Osteocyte (in vitro differentiated cells): ENCODE measurements around the gene ANP32E. TPM values are rescaled to one million over a fixed set of nuclear protein-coding genes. Genes with fewer than 3 reads are reported as not detected.

Experiments used
- DNase-seq: peaks from one replicate; pipeline ENCODE4 v3.0.0; 2021; ENCODE audit warnings: mixed read lengths; ENCODE audit not compliant: unreplicated experiment; ENCODE audit errors: extremely low spot score
- H3K27ac Mint-ChIP-seq: one replicate; pipeline ENCODE4 v1.8.0; 2021; ENCODE audit warnings: mild to moderate bottlenecking, mixed read lengths; ENCODE audit not compliant: unreplicated experiment
- H3K27me3 Mint-ChIP-seq: one replicate; pipeline ENCODE4 v1.8.0; 2021; ENCODE audit warnings: mixed read lengths; ENCODE audit not compliant: unreplicated experiment
- H3K36me3 Mint-ChIP-seq: one replicate; pipeline ENCODE4 v1.8.0; 2021; ENCODE audit warnings: mixed read lengths; ENCODE audit not compliant: unreplicated experiment
- H3K4me1 Mint-ChIP-seq: one replicate; pipeline ENCODE4 v1.8.0; 2021; ENCODE audit warnings: mixed read lengths; ENCODE audit not compliant: unreplicated experiment
- H3K4me3 Mint-ChIP-seq: one replicate; pipeline ENCODE4 v1.8.0; 2021; ENCODE audit warnings: mild to moderate bottlenecking, moderate library complexity, mixed read lengths; ENCODE audit not compliant: unreplicated experiment
- H3K9me3 Mint-ChIP-seq: one replicate; pipeline ENCODE4 v1.8.0; 2021; ENCODE audit warnings: mixed read lengths; ENCODE audit not compliant: unreplicated experiment
- total RNA-seq: library from RNA; stranded (reverse); gene quantifications from 2 replicates; pipeline ENCODE4 v1.2.1, GENCODE V29; 2021
- TF ChIP-seq, protein P1 (sequence below): fragments of 200-600 bp; sonication (generic); IDR thresholded peaks from 2 replicates; pipeline ENCODE4 v1.5.0; 2021; ENCODE audit warnings: antibody characterized with exemption, mild to moderate bottlenecking, moderate library complexity

ANP32E gene
- total RNA-seq, 1 donor from 2014 or later, result 29.5 TPM

DNA sequence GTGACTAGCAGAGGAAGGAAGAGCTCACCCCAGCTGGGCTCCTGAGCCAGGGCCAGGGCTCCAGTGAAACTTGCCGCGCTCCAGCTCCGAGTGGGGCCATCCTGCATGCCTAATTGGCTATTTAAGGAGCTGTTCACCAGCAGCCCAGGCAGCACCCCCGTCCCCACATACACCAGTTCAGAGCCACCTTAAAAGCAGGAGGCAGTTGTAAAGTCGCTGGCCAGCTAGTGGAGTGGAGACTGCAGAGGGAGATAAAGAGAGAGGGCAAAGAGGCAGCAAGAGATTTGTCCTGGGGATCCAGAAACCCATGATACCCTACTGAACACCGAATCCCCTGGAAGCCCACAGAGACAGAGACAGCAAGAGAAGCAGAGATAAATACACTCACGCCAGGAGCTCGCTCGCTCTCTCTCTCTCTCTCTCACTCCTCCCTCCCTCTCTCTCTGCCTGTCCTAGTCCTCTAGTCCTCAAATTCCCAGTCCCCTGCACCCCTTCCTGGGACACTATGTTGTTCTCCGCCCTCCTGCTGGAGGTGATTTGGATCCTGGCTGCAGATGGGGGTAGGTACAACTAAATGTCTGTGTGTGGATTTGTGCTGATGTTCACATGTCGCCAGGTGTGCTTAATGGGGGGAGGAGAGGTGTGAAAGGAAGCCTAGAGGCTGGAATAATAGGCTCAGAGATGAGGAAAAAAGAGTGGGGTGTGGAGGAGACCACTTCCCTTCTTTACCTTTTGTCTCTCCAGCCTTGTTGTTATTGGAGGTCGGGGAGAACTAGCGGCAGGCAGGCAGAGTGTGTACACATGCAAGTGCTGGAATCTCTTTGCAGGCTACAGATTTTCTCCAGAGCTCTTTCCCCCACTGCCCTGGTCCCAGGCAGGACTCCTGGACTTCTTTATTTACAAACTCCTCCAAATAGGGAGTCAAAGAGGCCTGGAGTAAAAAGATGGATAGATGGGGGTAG is 22.0 kb upstream of the ANP32E start, which contains the start of gene CA14:
Gene CA14, plus strand, starts transcription at position 151 of the 962 bp plus-strand sequence. Its CDS starts 355 bp downstream, at position 506.
- H3K9me3 Mint-ChIP-seq, result no peaks in the 10 kb centered on the region
- H3K4me3 Mint-ChIP-seq, result peak within 1 kb of the TSS; percentile 51
- TF ChIP-seq, protein P1, sequence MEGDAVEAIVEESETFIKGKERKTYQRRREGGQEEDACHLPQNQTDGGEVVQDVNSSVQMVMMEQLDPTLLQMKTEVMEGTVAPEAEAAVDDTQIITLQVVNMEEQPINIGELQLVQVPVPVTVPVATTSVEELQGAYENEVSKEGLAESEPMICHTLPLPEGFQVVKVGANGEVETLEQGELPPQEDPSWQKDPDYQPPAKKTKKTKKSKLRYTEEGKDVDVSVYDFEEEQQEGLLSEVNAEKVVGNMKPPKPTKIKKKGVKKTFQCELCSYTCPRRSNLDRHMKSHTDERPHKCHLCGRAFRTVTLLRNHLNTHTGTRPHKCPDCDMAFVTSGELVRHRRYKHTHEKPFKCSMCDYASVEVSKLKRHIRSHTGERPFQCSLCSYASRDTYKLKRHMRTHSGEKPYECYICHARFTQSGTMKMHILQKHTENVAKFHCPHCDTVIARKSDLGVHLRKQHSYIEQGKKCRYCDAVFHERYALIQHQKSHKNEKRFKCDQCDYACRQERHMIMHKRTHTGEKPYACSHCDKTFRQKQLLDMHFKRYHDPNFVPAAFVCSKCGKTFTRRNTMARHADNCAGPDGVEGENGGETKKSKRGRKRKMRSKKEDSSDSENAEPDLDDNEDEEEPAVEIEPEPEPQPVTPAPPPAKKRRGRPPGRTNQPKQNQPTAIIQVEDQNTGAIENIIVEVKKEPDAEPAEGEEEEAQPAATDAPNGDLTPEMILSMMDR, result no peak
- peak within 1 kb of the TSS; percentile 92 for H3K27ac Mint-ChIP-seq
- peaks cover 16% of the 10 kb centered on the region for H3K27me3 Mint-ChIP-seq
- no peaks in the 10 kb centered on the region for H3K36me3 Mint-ChIP-seq
- DNase-seq, result no peak
- H3K4me1 Mint-ChIP-seq, result peaks cover 38% of the 10 kb centered on the region

DNA sequence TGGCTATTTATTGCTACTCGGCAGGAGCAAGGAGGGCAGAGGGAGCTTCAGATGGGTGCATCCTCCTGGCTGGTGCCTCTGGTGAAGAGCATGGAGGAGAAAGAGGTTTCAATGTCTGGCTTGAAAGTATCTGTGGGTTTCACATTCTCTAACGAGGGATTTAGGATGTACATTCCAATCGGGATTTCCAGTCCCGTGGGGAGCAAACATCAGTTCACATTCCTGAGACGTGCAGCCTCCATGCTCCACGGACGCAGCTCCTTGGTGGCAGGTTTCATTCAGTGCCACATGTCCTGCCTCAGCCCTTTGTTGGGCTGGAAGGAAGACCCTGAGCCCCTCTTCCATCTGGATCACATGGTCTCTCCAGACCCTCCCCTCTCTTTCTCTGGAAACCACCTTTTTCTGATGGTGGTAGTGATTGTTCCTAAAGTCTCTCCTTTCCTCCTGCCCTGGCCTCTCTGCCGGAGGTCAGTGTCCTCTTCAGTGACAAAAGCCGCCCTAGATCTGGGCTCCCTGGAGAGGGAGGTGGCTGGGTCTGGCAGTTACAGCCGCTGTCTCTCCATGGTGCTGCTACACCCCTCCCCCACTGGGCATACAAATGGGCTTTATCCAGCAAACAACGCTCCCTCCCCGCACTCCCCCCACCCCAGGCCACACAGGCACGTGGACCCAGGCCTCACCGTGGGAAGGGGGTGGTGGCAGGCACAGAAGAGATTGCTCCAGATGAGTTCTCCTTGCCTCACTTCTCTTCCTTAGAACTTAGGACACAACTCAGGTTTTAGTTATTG is 20.8 kb upstream of the ANP32E start:
- H3K27me3 Mint-ChIP-seq, result peaks cover 16% of the 10 kb centered on the region
- peak overlapping the region; percentile 92 for H3K27ac Mint-ChIP-seq
- H3K4me1 Mint-ChIP-seq, result peaks cover 38% of the 10 kb centered on the region
- TF ChIP-seq, protein P1, result no peak
- H3K9me3 Mint-ChIP-seq, result no peaks in the 10 kb centered on the region
- H3K4me3 Mint-ChIP-seq, result peak overlapping the region; percentile 51
- no peaks in the 10 kb centered on the region for H3K36me3 Mint-ChIP-seq
- no peak for DNase-seq

DNA sequence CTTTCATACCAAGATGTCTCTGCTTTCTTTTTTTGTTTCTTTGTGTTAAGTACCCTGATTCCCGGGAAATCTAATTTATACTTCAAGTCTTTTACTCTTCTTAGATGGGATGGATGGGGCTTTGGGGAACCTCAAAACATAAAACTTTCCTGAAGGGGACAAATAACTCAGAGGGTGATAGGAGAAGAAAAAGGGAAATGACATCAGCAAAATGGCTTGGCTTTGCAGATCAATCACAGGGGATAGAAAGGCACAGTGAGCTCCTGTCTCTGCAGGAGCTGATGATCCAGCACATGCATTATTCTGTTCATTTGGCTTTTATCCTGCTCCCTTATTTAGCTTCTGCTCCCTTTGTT is 20.3 kb upstream of the ANP32E start:
- peak overlapping the region; percentile 51 for H3K4me3 Mint-ChIP-seq
- no peaks in the 10 kb centered on the region for H3K9me3 Mint-ChIP-seq
- peaks cover 38% of the 10 kb centered on the region for H3K4me1 Mint-ChIP-seq
- H3K36me3 Mint-ChIP-seq, result no peaks in the 10 kb centered on the region
- TF ChIP-seq, protein P1, result no peak
- peak overlapping the region; percentile 92 for H3K27ac Mint-ChIP-seq
- no peak for DNase-seq
- peaks cover 16% of the 10 kb centered on the region for H3K27me3 Mint-ChIP-seq

DNA sequence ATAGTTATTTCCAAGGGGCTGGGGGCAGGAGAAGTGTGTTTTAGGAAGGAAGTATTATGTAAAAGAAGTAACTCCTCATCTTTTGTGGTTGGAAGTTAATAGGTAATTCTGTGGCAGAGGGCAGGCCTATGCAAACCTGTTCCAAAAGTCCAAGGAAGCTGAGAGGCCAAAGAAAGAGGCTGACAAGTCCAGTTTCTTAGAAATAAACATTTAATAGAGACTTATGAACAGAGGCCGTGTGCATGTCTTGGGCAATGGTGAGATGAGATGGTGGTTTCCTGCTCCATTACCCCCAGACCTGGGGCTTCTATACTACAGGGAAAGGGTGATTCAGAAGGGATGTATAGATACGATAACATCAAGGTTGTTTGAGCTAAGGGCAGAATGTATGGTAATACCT is 14.0 kb upstream of the ANP32E start:
- Mint-ChIP-seq H3K27me3 (no peaks in the 10 kb centered on the region), H3K9me3 (no peaks in the 10 kb centered on the region), H3K36me3 (no peaks in the 10 kb centered on the region), H3K4me1 (no peaks in the 10 kb centered on the region), H3K4me3 (no peak overlapping the region), H3K27ac (no peak overlapping the region)
- no peak for DNase-seq
- TF ChIP-seq, protein P1, result no peak

GRCh38 chr1:150243003-150243402 is 7.1 kb upstream of the ANP32E start:
- Mint-ChIP-seq H3K9me3 (no peaks in the 10 kb centered on the region), H3K4me1 (no peaks in the 10 kb centered on the region), H3K4me3 (no peak overlapping the region), H3K27me3 (peaks cover 2% of the 10 kb centered on the region), H3K27ac (no peak overlapping the region), H3K36me3 (no peaks in the 10 kb centered on the region)
- TF ChIP-seq, protein P1, result no peak
- no peak for DNase-seq
